Caco-2 (cell line): ENCODE data around the gene CHAF1A. TPM values are rescaled to one million over a fixed set of nuclear protein-coding genes. Genes with fewer than 3 reads are reported as not detected.

Experiments used
- BruUV-seq: library from RNA; stranded (reverse); fragments of 400-500 nt; replicated peaks from 2 replicates; lab custom pipeline; 2021; lab: Mats Ljungman, UMichigan
- CTCF ChIA-PET: fragments of 300-600 bp; sonication (Branson Sonifier 250); formaldehyde crosslinking; loops from one replicate; lab custom pipeline; 2022; ENCODE audit warnings: antibody characterized with exemption; lab: Charles Lee
- POLR2A ChIA-PET: fragments of 300-600 bp; sonication (Branson Sonifier 250); formaldehyde crosslinking; loops from one replicate; lab custom pipeline; 2022; ENCODE audit warnings: antibody characterized with exemption; lab: Charles Lee
- DNase-seq, 2 experiments: peaks; one replicate each; pipeline versions ENCODE4 v3.0.0 to v3.0.0-alpha.2; 2020 to 2022
- H3K27me3 ChIP-seq: replicated peaks from 2 replicates; pipeline ENCODE4 v1.6.0; 2011; ENCODE audit warnings: low read length; ENCODE audit not compliant: control insufficient read depth, insufficient read depth
- H3K36me3 ChIP-seq: 2 replicates; pipeline ENCODE4 v1.5.1; 2011; ENCODE audit warnings: low read length; ENCODE audit not compliant: control insufficient read depth, insufficient read depth
- H3K4me1 ChIP-seq: fragments of 250-450 bp; sonication (Bioruptor Pico); 2 replicates; pipeline ENCODE4 v1.5.1; 2020; ENCODE audit warnings: mild to moderate bottlenecking
- H3K4me3 ChIP-seq: 2 replicates; pipeline ENCODE4 v1.5.1; 2011; ENCODE audit warnings: low read depth, mild to moderate bottlenecking, control low read depth, low read length
- H3K9me3 ChIP-seq: fragments of 250-450 bp; sonication (Bioruptor Pico); 2 replicates; pipeline ENCODE4 v1.5.1; 2020; ENCODE audit warnings: mild to moderate bottlenecking, moderate library complexity
- H3K27ac Mint-ChIP-seq: one replicate; pipeline ENCODE4 v1.8.0; 2022; ENCODE audit warnings: mixed read lengths; ENCODE audit not compliant: unreplicated experiment
- H3K27me3 Mint-ChIP-seq: one replicate; pipeline ENCODE4 v1.8.0; 2022; ENCODE audit warnings: mixed read lengths; ENCODE audit not compliant: insufficient read depth, unreplicated experiment
- H3K36me3 Mint-ChIP-seq: one replicate; pipeline ENCODE4 v1.8.0; 2022; ENCODE audit warnings: mild to moderate bottlenecking, mixed read lengths; ENCODE audit not compliant: insufficient read depth, unreplicated experiment
- H3K4me1 Mint-ChIP-seq: one replicate; pipeline ENCODE4 v1.8.0; 2022; ENCODE audit warnings: low read depth, mixed read lengths; ENCODE audit not compliant: unreplicated experiment
- H3K4me3 Mint-ChIP-seq: one replicate; pipeline ENCODE4 v1.8.0; 2022; ENCODE audit warnings: mild to moderate bottlenecking, moderate library complexity, mixed read lengths; ENCODE audit not compliant: unreplicated experiment
- H3K9me3 Mint-ChIP-seq: one replicate; pipeline ENCODE4 v1.8.0; 2022; ENCODE audit warnings: mixed read lengths; ENCODE audit not compliant: unreplicated experiment
- CTCF ChIP-seq, 2 experiments: fragments of 200-600 bp in 1 of 2; IDR thresholded peaks; 1 replicate in 1 of 2; 2 replicates in 1 of 2; pipeline versions ENCODE4 v1.5.1 to v1.8.0; 2011 to 2022; ENCODE audit warnings: antibody characterized with exemption in 1 of 2, control low read depth in 1 of 2, inconsistent platforms in 1 of 2, low read depth in 1 of 2, low read length in 1 of 2, mild to moderate bottlenecking in 1 of 2, moderate library complexity in 1 of 2; ENCODE audit not compliant: insufficient read depth in 1 of 2, severe bottlenecking in 1 of 2, unreplicated experiment in 1 of 2
- intact Hi-C: fragments of 100-400 bp; cut with micrococcal nuclease; formaldehyde crosslinking; loops from one replicate; pipeline ENCODE4 v1.10.0; 2022; ENCODE audit not compliant: unreplicated experiment
- total RNA-seq: library from RNA; stranded (reverse); gene quantifications from 2 replicates; pipeline ENCODE4 v1.2.3, GENCODE V29; 2022

Gene CHAF1A
- total RNA-seq, 1 experiment from 2014 or later = 63.1 TPM

GRCh38 chr19:4358709-4359626 lies 43.5 kb upstream of the CHAF1A start:
- Histone ChIP-seq H3K27me3 (no peaks in the 10 kb centered on the region), H3K4me1 (0 out of 2 replicates have a peak, but pooled peaks cover 4% of the 10 kb centered on the region), H3K9me3 (no peaks in the 10 kb centered on the region), H3K36me3 (peaks cover 3% of the 10 kb centered on the region), H3K4me3 (no peak overlapping the region)
- no peak overlapping the region for H3K27ac Mint-ChIP-seq
- peaks cover 83% of the 10 kb centered on the region for H3K36me3 Mint-ChIP-seq
- ChIA-PET POLR2A (no interaction called here), CTCF (no interaction called here)
- H3K4me3 Mint-ChIP-seq = no peak overlapping the region
- DNase-seq = no peak
- no peaks in the 10 kb centered on the region for H3K4me1 Mint-ChIP-seq
- no peak for TF ChIP-seq CTCF (IDR thresholded peaks at IDR 0.05; ENCODE audit: insufficient read depth in 1 of 2, low read depth in 1 of 2, low read length in 1 of 2, severe bottlenecking in 1 of 2, unreplicated experiment in 1 of 2)
- BruUV-seq = TSS peak; percentile 11
- no peaks in the 10 kb centered on the region for H3K9me3 Mint-ChIP-seq
- intact Hi-C loops = no loop called here
- H3K27me3 Mint-ChIP-seq = no peaks in the 10 kb centered on the region

GRCh38 chr19:4359627-4360000 lies 42.8 kb upstream of the CHAF1A start:
- Mint-ChIP-seq H3K4me1 (no peaks in the 10 kb centered on the region), H3K4me3 (no peak overlapping the region), H3K36me3 (peaks cover 83% of the 10 kb centered on the region), H3K27me3 (no peaks in the 10 kb centered on the region), H3K9me3 (no peaks in the 10 kb centered on the region), H3K27ac (no peak overlapping the region)
- no peak for DNase-seq
- no peak overlapping the region for H3K4me3 ChIP-seq
- no peaks in the 10 kb centered on the region for H3K9me3 ChIP-seq
- POLR2A ChIA-PET = no interaction called here
- TF ChIP-seq CTCF (IDR thresholded peaks at IDR 0.05; ENCODE audit: insufficient read depth in 1 of 2, low read depth in 1 of 2, low read length in 1 of 2, severe bottlenecking in 1 of 2, unreplicated experiment in 1 of 2) = no peak
- BruUV-seq = no TSS peak
- intact Hi-C loops = no loop called here
- 0 out of 2 replicates have a peak, but pooled peaks cover 4% of the 10 kb centered on the region for H3K4me1 ChIP-seq
- CTCF ChIA-PET = no interaction called here
- H3K36me3 ChIP-seq = peaks cover 3% of the 10 kb centered on the region
- no peaks in the 10 kb centered on the region for H3K27me3 ChIP-seq

DNA sequence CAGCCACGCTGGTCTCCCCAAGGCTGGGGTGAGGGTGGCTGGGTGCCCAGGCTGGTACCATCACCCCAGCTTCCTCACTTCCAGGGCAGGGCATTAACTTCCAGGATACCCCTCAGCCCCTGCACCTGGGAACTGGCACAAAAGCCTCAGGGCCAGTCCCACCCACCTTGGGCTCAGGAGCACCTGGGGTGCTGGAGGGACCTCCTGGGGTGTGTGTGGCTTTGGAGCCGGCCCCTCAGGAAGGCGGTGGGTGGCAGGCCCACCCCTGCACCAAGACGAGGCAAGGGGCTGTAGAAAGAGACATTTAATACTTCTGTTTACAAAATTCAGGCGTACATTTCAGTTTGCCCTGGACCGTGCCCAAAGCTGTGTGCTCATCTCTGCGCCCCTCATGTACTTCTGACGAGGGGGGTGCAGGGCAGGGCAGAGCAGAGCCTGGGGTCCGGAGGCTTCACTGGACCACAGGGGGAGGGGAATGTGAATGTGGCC lies 42.3 kb upstream of the CHAF1A start:
- no peak overlapping the region for H3K4me3 Mint-ChIP-seq
- TF ChIP-seq CTCF (IDR thresholded peaks at IDR 0.05; ENCODE audit: insufficient read depth in 1 of 2, low read depth in 1 of 2, low read length in 1 of 2, severe bottlenecking in 1 of 2, unreplicated experiment in 1 of 2) = no peak
- H3K36me3 ChIP-seq = peaks cover 3% of the 10 kb centered on the region

More for the DNA sequence above, 42.3 kb upstream of the CHAF1A start:
- CTCF ChIA-PET = no interaction called here
- Mint-ChIP-seq H3K9me3 (no peaks in the 10 kb centered on the region), H3K27me3 (no peaks in the 10 kb centered on the region), H3K4me1 (no peaks in the 10 kb centered on the region), H3K27ac (peak overlapping the region; percentile 42), H3K36me3 (peaks cover 83% of the 10 kb centered on the region)
- Histone ChIP-seq H3K4me1 (0 out of 2 replicates have a peak, but pooled peaks cover 4% of the 10 kb centered on the region), H3K4me3 (no peak overlapping the region), H3K27me3 (no peaks in the 10 kb centered on the region), H3K9me3 (no peaks in the 10 kb centered on the region)
- intact Hi-C loops = loop anchor here (5.0 kb wide), 1 partner anchor 42 kb away; the partner anchor contains the start of genes CHAF1A and SH3GL1
- BruUV-seq = no TSS peak
- no peak for DNase-seq
- POLR2A ChIA-PET = no interaction called here
